Measurements from ENCODE around the gene MED8.
"Not testable (repeated sequence)": the region's sequence is repeated elsewhere in the genome, so short reads cannot be mapped to it uniquely, and the experiment has no call there.

The MED8 gene

GRCh38 chr1:43382027-43382779 lies 7.4 kb downstream of the MED8 start:
- ATAC-seq = no peak
- no peak for DNase-seq
- Mint-ChIP-seq H3K36me3 (ENCODE audit: low read depth) (peaks cover 39% of the 10 kb centered on the region), H3K27ac (no peak overlapping the region), H3K4me3 (no peak overlapping the region), H3K4me1 (peaks cover 4% of the 10 kb centered on the region), H3K9me3 (no peaks in the 10 kb centered on the region), H3K27me3 (no peaks in the 10 kb centered on the region)

- Mint-ChIP-seq H3K4me3 (no peak overlapping the region), H3K9me3 (no peaks in the 10 kb centered on the region), H3K27me3 (no peaks in the 10 kb centered on the region), H3K4me1 (peaks cover 4% of the 10 kb centered on the region), H3K36me3 (ENCODE audit: low read depth) (peaks cover 35% of the 10 kb centered on the region), H3K27ac (no peak overlapping the region)
- no peak for ATAC-seq
- no peak for DNase-seq
Measured at GRCh38 chr1:43381612-43382011, 8.0 kb downstream of the MED8 start.

- Mint-ChIP-seq H3K9me3 (no peaks in the 10 kb centered on the region), H3K4me1 (peaks cover 4% of the 10 kb centered on the region), H3K4me3 (no peak overlapping the region), H3K27ac (no peak overlapping the region), H3K27me3 (no peaks in the 10 kb centered on the region), H3K36me3 (ENCODE audit: low read depth) (peaks cover 18% of the 10 kb centered on the region)
- ATAC-seq (no peak), DNase-seq (no peak)
Measured at GRCh38 chr1:43379476-43379875, 10.1 kb downstream of the MED8 start.

- no peak for ATAC-seq
- Mint-ChIP-seq H3K36me3 (ENCODE audit: low read depth) (peaks cover 11% of the 10 kb centered on the region), H3K27me3 (no peaks in the 10 kb centered on the region), H3K4me1 (peaks cover 4% of the 10 kb centered on the region), H3K27ac (no peak overlapping the region), H3K4me3 (no peak overlapping the region), H3K9me3 (no peaks in the 10 kb centered on the region)
- DNase-seq = no peak
Measured at GRCh38 chr1:43377831-43378230, 11.8 kb downstream of the MED8 start.

GRCh38 chr1:43376723-43377235 lies 12.8 kb downstream of the MED8 start:
- ATAC-seq = no peak
- peaks cover 4% of the 10 kb centered on the region for H3K4me1 Mint-ChIP-seq
- peaks cover 7% of the 10 kb centered on the region for H3K36me3 Mint-ChIP-seq (ENCODE audit: low read depth)
- H3K9me3 Mint-ChIP-seq = no peaks in the 10 kb centered on the region
- DNase-seq = no peak
- no peak overlapping the region for H3K27ac Mint-ChIP-seq
- H3K4me3 Mint-ChIP-seq = no peak overlapping the region
- H3K27me3 Mint-ChIP-seq = no peaks in the 10 kb centered on the region

GRCh38 chr1:43373066-43373940 lies 16.3 kb downstream of the MED8 start:
- H3K9me3 Mint-ChIP-seq = no peaks in the 10 kb centered on the region
- no peak overlapping the region for H3K27ac Mint-ChIP-seq
- H3K36me3 Mint-ChIP-seq (ENCODE audit: low read depth) = peaks cover 6% of the 10 kb centered on the region
- no peak overlapping the region for H3K4me3 Mint-ChIP-seq
- ATAC-seq (no peak), DNase-seq (no peak)
- H3K27me3 Mint-ChIP-seq = no peaks in the 10 kb centered on the region
- H3K4me1 Mint-ChIP-seq = peaks cover 13% of the 10 kb centered on the region

GRCh38 chr1:43372172-43372571 lies 17.4 kb downstream of the MED8 start:
- DNase-seq (no peak), ATAC-seq (no peak)
- Mint-ChIP-seq H3K4me3 (no peak overlapping the region), H3K4me1 (peaks cover 15% of the 10 kb centered on the region), H3K27ac (no peak overlapping the region), H3K27me3 (no peaks in the 10 kb centered on the region), H3K9me3 (no peaks in the 10 kb centered on the region), H3K36me3 (ENCODE audit: low read depth) (peaks cover 7% of the 10 kb centered on the region)

- H3K27ac Mint-ChIP-seq = no peak overlapping the region
- H3K4me1 Mint-ChIP-seq = peaks cover 25% of the 10 kb centered on the region
- H3K4me3 Mint-ChIP-seq = no peak overlapping the region
- H3K36me3 Mint-ChIP-seq (ENCODE audit: low read depth) = peaks cover 15% of the 10 kb centered on the region
- no peaks in the 10 kb centered on the region for H3K9me3 Mint-ChIP-seq
- H3K27me3 Mint-ChIP-seq = no peaks in the 10 kb centered on the region
- DNase-seq = no peak
- ATAC-seq = no peak
Measured at GRCh38 chr1:43370564-43370963, 19.0 kb downstream of the MED8 start.

GRCh38 chr1:43369779-43370178 lies 19.8 kb downstream of the MED8 start:
- not testable (repeated sequence) for H3K27me3 Mint-ChIP-seq, H3K27ac Mint-ChIP-seq, H3K9me3 Mint-ChIP-seq, ATAC-seq, H3K4me3 Mint-ChIP-seq, DNase-seq
- H3K36me3 Mint-ChIP-seq (ENCODE audit: low read depth) = peaks cover 22% of the 10 kb centered on the region
- H3K4me1 Mint-ChIP-seq = peaks cover 32% of the 10 kb centered on the region

GRCh38 chr1:43368646-43369020 lies 21.0 kb downstream of the MED8 start:
- no peak for DNase-seq
- Mint-ChIP-seq H3K27me3 (no peaks in the 10 kb centered on the region), H3K4me1 (peaks cover 37% of the 10 kb centered on the region), H3K9me3 (no peaks in the 10 kb centered on the region), H3K36me3 (ENCODE audit: low read depth) (peaks cover 32% of the 10 kb centered on the region), H3K27ac (peak overlapping the region; percentile 99), H3K4me3 (peak overlapping the region; percentile 100)
- no peak for ATAC-seq

GRCh38 chr1:43367904-43368645 lies 21.5 kb downstream of the MED8 start, which contains the start of gene ELOVL1:
ELOVL1 (minus strand) TSS chr1:43368011; CDS start chr1:43365609, 2,402 bp downstream.
- no peaks in the 10 kb centered on the region for H3K9me3 Mint-ChIP-seq
- H3K4me1 Mint-ChIP-seq = peaks cover 41% of the 10 kb centered on the region
- DNase-seq (peak; percentile 93), ATAC-seq (peak; percentile 83)
- peaks cover 36% of the 10 kb centered on the region for H3K36me3 Mint-ChIP-seq (ENCODE audit: low read depth)
- no peaks in the 10 kb centered on the region for H3K27me3 Mint-ChIP-seq
- peak within 1 kb of the TSS; percentile 99 for H3K27ac Mint-ChIP-seq
- peak within 1 kb of the TSS; percentile 100 for H3K4me3 Mint-ChIP-seq

- H3K27me3 Mint-ChIP-seq = no peaks in the 10 kb centered on the region
- ATAC-seq (peak; percentile 57), DNase-seq (peak; percentile 37)
- H3K4me1 Mint-ChIP-seq = peaks cover 42% of the 10 kb centered on the region
- no peaks in the 10 kb centered on the region for H3K9me3 Mint-ChIP-seq
- H3K36me3 Mint-ChIP-seq (ENCODE audit: low read depth) = peaks cover 41% of the 10 kb centered on the region
- H3K4me3 Mint-ChIP-seq = peak overlapping the region; percentile 100
- peak overlapping the region; percentile 88 for H3K27ac Mint-ChIP-seq
Measured at GRCh38 chr1:43367026-43367903, 22.3 kb downstream of the MED8 start.

GRCh38 chr1:43366601-43367025 lies 23.0 kb downstream of the MED8 start:
- Mint-ChIP-seq H3K4me3 (peak overlapping the region; percentile 100), H3K36me3 (ENCODE audit: low read depth) (peaks cover 47% of the 10 kb centered on the region), H3K27me3 (no peaks in the 10 kb centered on the region), H3K27ac (peak overlapping the region; percentile 88), H3K9me3 (no peaks in the 10 kb centered on the region), H3K4me1 (peaks cover 48% of the 10 kb centered on the region)
- DNase-seq (no peak), ATAC-seq (no peak)

All from activated naive CD8-positive, alpha-beta T cell treated with anti-CD3 and anti-CD28 coated beads, Interleukin-2, amount 50 U/mL, for 24 hours (primary cell).